GM19372 (cell line): ENCODE measurements around the gene AMN1.
A peak's percentile ranks its signal among the peaks of the same experiment; 100 is the strongest.
"Not testable (repeated sequence)": the region's sequence is repeated elsewhere in the genome, so short reads cannot be mapped to it uniquely, and the experiment has no call there.

Experiments used
- ATAC-seq: cut with Tn5 transposase; IDR thresholded peaks from one replicate; pipeline ENCODE4 v1.9.1; 2021; ENCODE audit warnings: mild to moderate bottlenecking, low read depth, moderate library complexity; ENCODE audit not compliant: unreplicated experiment

The AMN1 gene

GRCh38 chr12:31733549-31734432, 5.0 kb upstream of the AMN1 start:
- not testable (repeated sequence) for ATAC-seq

GRCh38 chr12:31732926-31733548, 4.2 kb upstream of the AMN1 start:
- ATAC-seq, result no peak

- not testable (repeated sequence) for ATAC-seq
Measured at GRCh38 chr12:31731203-31731602, 2.4 kb upstream of the AMN1 start.

DNA sequence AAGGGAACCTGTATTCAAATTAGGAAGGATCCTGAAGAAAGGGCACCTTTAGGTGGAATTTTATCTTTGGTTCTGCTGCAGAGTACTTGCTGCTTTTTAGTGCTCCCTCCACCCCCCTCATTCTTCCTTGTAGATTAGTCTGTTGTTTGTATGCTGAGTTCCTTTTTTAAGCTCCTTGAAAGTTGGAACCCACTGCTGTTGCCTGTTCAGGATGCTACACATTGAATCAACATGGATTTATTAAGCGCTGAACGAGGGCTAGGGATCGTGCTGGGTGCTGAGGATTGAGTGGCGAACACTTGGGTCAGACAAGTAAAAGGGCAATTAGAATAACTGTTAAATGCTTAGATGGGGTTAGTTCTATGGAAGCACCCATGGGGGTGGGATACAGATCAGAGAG, 884 bp upstream of the AMN1 start:
- no peak for ATAC-seq

GRCh38 chr12:31728289-31728916, 418 bp downstream of the AMN1 start:
- no peak for ATAC-seq

DNA sequence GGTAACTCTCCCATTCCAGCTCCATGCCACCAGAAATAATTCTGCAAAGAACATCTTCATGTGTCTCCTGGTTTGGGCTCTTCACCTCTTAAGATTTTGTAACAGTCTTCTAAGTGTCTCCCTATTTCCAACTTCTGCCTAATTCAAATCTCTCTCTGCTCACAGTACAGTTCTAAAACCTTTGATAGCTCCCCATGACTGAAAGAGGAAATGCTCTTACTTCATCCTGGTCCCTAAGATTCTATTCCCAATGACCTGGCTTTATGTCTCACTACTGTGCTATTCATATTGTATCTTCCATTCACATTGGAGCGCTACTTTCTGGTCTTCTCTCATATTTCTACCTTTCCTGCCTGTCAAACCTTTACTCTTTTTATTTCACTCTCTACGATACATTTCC, 1.6 kb downstream of the AMN1 start:
- ATAC-seq, result no peak

- ATAC-seq, result no peak
Measured at GRCh38 chr12:31726575-31726974, 2.2 kb downstream of the AMN1 start.

DNA sequence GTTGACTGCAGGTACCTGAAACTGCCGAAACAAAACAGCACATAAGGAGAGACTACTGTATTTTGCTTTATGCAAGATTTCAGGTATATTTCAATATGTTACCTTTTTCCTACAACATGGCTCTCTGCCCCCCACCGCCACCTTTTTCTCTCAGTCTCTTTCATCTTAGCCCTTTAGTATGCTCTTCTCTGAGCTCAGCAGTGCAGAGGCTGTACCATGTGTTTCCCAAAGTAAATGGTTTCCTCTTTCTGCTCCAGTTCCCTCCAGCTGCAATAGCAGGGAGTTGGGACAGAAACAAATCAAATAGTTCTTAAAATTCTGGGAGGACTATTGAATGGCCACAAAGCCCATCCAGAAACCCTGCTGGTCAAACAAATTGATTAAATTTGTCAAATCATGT, 4.3 kb downstream of the AMN1 start:
- no peak for ATAC-seq

DNA sequence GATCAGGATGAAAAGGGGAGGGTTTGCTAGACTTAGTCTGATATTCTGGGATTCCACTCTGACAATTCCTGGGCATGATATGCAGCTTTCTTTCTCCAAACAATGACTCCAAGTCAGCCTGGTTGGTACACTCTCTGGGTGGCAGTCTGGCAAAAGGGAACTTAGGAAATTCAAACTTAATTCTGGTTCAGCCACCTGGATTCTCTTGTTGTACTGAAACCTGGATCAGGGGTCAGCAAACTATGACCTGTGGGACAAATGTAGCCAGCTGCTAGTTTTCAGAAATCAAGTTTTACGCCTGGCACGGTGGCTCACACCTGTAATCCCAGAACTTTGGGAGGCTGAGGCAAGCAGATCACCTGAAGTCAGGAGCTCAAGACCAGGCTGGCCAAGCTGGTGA, 6.2 kb downstream of the AMN1 start:
- no peak for ATAC-seq

DNA sequence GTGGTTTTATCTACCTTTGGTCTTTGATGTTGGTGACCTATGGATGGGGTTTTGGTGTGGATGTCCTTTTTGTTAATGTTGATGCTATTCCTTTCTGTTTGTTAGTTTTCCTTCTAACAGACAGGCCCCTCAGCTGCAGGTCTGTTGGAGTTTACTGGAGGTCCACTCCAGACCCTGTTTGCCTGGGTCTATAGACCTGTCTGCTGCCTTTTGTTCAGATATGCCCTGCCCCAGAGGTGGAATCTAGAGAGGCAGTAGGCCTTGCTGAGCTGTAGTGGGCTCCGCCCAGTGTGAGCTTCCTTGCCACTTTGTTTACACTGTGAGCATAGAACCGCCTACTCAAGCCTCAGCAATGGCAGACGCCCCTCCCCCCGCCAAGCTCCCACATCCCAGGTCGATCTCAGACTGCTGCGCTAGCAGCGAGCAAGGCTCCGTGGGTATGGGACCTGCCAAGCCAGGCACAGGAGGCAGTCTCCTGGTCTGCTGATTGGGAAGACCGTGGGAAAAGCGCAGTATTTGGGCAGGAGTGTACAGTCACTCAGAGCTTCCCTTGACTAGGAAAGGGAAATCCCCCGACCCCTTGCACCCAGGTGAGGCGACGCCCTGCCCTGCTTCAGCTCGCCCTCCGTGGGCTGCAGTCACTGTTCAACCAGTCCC, 10.2 kb downstream of the AMN1 start:
- not testable (repeated sequence) for ATAC-seq

- ATAC-seq, result not testable (repeated sequence)
Measured at GRCh38 chr12:31716998-31717397, 11.8 kb downstream of the AMN1 start.

DNA sequence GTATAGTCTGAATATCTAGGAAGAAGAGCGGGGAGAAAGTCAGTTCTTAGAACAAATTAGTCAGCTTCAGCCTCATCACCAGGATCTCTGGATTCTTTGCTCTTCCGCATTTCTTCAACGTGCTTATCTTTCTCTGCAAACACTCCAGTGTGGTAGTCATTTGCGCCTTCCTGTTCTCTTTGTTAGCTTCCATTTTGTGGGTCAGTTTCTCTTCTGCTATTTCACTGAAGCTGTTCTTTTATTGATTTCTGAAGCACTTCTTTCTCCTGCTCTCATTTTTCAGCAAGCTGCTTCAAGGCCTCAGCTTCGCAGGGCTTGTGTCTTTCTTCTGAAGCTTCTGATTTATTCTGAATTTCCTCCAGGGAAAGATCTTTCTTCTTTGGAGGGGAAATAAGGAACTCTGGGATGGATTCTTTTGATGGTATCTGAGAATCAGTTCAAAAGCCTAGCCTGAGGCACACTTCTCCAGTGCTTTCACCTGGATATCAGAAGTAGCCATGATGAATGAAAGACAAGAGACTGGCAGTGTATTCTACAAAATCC, 13.5 kb downstream of the AMN1 start:
- ATAC-seq, result peak; percentile 71

- peak; percentile 33 for ATAC-seq
Measured at GRCh38 chr12:31714406-31715271, 14.2 kb downstream of the AMN1 start.

DNA sequence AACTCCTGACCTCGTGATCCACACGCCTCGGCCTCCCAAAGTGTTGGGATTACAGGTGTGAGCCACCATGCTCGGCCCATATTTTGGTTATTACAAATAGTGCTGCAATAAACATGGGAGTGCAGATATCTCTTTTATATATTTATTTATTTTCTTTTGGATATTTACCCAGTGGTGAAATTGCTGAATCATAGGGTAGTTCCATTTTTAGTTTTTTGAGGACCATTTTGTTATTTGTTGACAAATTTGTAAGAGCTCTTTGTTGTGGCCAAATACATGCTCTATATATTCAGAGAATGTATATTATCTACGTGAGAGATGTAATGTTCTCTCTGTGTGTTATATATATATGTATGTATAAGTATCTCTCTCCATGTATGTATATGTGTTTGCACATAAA, 15.9 kb downstream of the AMN1 start:
- ATAC-seq, result no peak

GRCh38 chr12:31710021-31710818, 18.6 kb downstream of the AMN1 start:
- ATAC-seq, result no peak

DNA sequence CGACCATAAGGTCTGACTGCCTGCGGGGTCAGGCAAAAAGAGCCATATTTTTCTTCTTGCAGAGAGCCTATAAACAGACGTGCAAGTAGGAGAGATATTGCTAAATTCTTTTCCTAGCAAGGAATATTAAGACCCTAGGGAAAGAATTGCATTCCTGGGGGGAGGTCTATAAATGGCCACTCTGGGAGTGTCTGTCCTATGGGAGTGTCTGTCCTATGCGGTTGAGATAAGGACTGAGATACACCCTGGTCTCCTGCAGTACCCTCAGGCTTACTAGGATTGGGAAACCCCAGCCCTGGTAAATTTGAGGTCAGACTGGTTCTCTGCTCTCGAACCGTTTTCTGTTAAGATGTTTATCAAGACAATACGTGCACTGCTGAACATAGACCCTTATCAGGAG, 20.7 kb downstream of the AMN1 start:
- ATAC-seq, result not testable (repeated sequence)

GRCh38 chr12:31705621-31706020, 23.2 kb downstream of the AMN1 start:
- ATAC-seq, result no peak

GRCh38 chr12:31702047-31702446, 26.8 kb downstream of the AMN1 start:
- ATAC-seq, result no peak

DNA sequence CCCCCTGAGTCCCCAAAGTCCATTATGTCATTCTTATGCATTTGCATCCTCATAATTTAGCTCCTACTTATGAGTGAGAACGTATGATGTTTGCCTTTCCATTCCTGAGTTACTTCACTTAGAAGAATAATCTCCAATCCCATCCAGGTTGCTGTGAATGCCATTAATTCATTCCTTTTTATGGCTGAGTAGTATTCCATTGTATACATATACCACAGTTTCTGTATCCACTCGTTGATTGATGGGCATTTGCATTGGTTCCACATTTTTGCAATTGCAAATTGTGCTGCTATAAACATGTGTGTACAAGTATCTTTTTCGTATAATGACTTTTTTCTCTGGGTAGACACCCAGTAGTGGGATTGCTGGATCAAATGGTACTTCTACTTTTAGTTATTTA, 38.9 kb downstream of the AMN1 start:
- not testable (repeated sequence) for ATAC-seq
